ENCODE measurements around the gene BAIAP2L1.
A peak's percentile ranks its signal among the peaks of the same experiment; 100 is the strongest.

BAIAP2L1 gene

GRCh38 chr7:98280296-98280695 is 120.6 kb downstream of the BAIAP2L1 start:
- TF ChIP-seq CTCF (conservative IDR thresholded peaks at IDR 0.05; ENCODE audit: low read depth, low read length): no peak
- no peak for DNase-seq (ENCODE audit: low read depth)
- H3K4me3 ChIP-seq (ENCODE audit: low read length): no peak overlapping the region

GRCh38 chr7:98278936-98279335 is 122.0 kb downstream of the BAIAP2L1 start:
- TF ChIP-seq CTCF (conservative IDR thresholded peaks at IDR 0.05; ENCODE audit: low read depth, low read length): no peak
- no peak overlapping the region for H3K4me3 ChIP-seq (ENCODE audit: low read length)
- no peak for DNase-seq (ENCODE audit: low read depth)

GRCh38 chr7:98278408-98278807 is 122.5 kb downstream of the BAIAP2L1 start:
- TF ChIP-seq CTCF (conservative IDR thresholded peaks at IDR 0.05; ENCODE audit: low read depth, low read length): no peak
- H3K4me3 ChIP-seq (ENCODE audit: low read length): no peak overlapping the region
- no peak for DNase-seq (ENCODE audit: low read depth)

- DNase-seq (ENCODE audit: low read depth): peak; percentile 84
- no peak for TF ChIP-seq CTCF (conservative IDR thresholded peaks at IDR 0.05; ENCODE audit: low read depth, low read length)
- no peak overlapping the region for H3K4me3 ChIP-seq (ENCODE audit: low read length)
Observed at GRCh38 chr7:98276241-98276761, 124.6 kb downstream of the BAIAP2L1 start.

- DNase-seq (ENCODE audit: low read depth): no peak
- TF ChIP-seq CTCF (conservative IDR thresholded peaks at IDR 0.05; ENCODE audit: low read depth, low read length): no peak
Observed at GRCh38 chr7:98267303-98267702, 133.6 kb downstream of the BAIAP2L1 start.

GRCh38 chr7:98266840-98267239 is 134.1 kb downstream of the BAIAP2L1 start:
- no peak overlapping the region for H3K4me3 ChIP-seq (ENCODE audit: low read length)
- TF ChIP-seq CTCF (conservative IDR thresholded peaks at IDR 0.05; ENCODE audit: low read depth, low read length): peak; percentile 51
- no peak for DNase-seq (ENCODE audit: low read depth)

More at GRCh38 chr7:98267303-98267702, 133.6 kb downstream of the BAIAP2L1 start:
- no peak overlapping the region for H3K4me3 ChIP-seq (ENCODE audit: low read length)

- no peak for TF ChIP-seq CTCF (conservative IDR thresholded peaks at IDR 0.05; ENCODE audit: low read depth, low read length)
- H3K4me3 ChIP-seq (ENCODE audit: low read length): no peak overlapping the region
- no peak for DNase-seq (ENCODE audit: low read depth)
Observed at GRCh38 chr7:98265841-98266271, 135.0 kb downstream of the BAIAP2L1 start.
